HEK293T (cell line): ENCODE data around the gene COLEC12.

ENCODE experiments used
- BHLHE40 ChIP-seq: fragments of 450-650 bp; IDR thresholded peaks from 2 replicates; pipeline ENCODE4 v1.6.1; 2016; ENCODE audit warnings: mild to moderate bottlenecking, moderate library complexity, borderline replicate concordance
- FOXM1 ChIP-seq: fragments of 450-650 bp; IDR thresholded peaks from 2 replicates; pipeline ENCODE4 v1.6.1; 2017; ENCODE audit warnings: mild to moderate bottlenecking, borderline replicate concordance
- HDGF ChIP-seq: fragments of 450-650 bp; IDR thresholded peaks from 2 replicates; pipeline ENCODE4 v1.6.1; 2017; ENCODE audit warnings: antibody characterized with exemption, borderline replicate concordance
- L3MBTL2 ChIP-seq: fragments of 450-650 bp; conservative IDR thresholded peaks from 2 replicates; pipeline ENCODE4 v1.6.1; 2016; ENCODE audit warnings: mild to moderate bottlenecking
- SP1 ChIP-seq: fragments of 450-650 bp; IDR thresholded peaks from 2 replicates; pipeline ENCODE4 v1.6.1; 2017
- TARDBP ChIP-seq: fragments of 450-650 bp; IDR thresholded peaks from 2 replicates; pipeline ENCODE4 v1.6.1; 2016

- TF ChIP-seq TARDBP (no peak), FOXM1 (no peak), L3MBTL2 (no peak), SP1 (no peak), HDGF (no peak), BHLHE40 (no peak)
Observed at GRCh38 chr18:424071-424661, 76.3 kb downstream of the COLEC12 start.
